MM.1S (cell line): ENCODE measurements around the gene FYN.

Source experiments
- DNase-seq: peaks from one replicate; pipeline ENCODE4 v3.0.0-alpha.2; 2015
- H2AFZ ChIP-seq: fragments of 300-600 bp; sonication (generic); 2 replicates; pipeline ENCODE4 v1.6.0; 2016; ENCODE audit warnings: antibody characterized with exemption, low read length
- H3F3A ChIP-seq: fragments of 300-600 bp; sonication (generic); 2 replicates; pipeline ENCODE4 v1.6.1; 2016; ENCODE audit warnings: mild to moderate bottlenecking, antibody characterized with exemption, low read length, moderate library complexity, mixed read lengths; ENCODE audit not compliant: insufficient read depth
- H3K27ac ChIP-seq: fragments of 300-600 bp; sonication (generic); 2 replicates; pipeline ENCODE4 v1.5.1; 2016; ENCODE audit warnings: mild to moderate bottlenecking, low read length
- H3K27me3 ChIP-seq: fragments of 300-600 bp; sonication (generic); replicated peaks from 2 replicates; pipeline ENCODE4 v1.6.0; 2016; ENCODE audit warnings: low read length; ENCODE audit not compliant: insufficient read depth
- H3K36me3 ChIP-seq: fragments of 300-600 bp; sonication (generic); replicated peaks from 2 replicates; pipeline ENCODE4 v1.6.1; 2016; ENCODE audit warnings: mild to moderate bottlenecking, low read length, mixed read lengths; ENCODE audit not compliant: insufficient read depth
- H3K4me1 ChIP-seq: fragments of 300-600 bp; sonication (generic); 2 replicates; pipeline ENCODE4 v1.6.1; 2016; ENCODE audit warnings: low read length, mixed read lengths
- H3K4me2 ChIP-seq: fragments of 300-600 bp; sonication (generic); 2 replicates; pipeline ENCODE4 v1.6.0; 2016; ENCODE audit warnings: low read depth, low read length
- H3K4me3 ChIP-seq: fragments of 300-600 bp; sonication (generic); 2 replicates; pipeline ENCODE4 v1.5.1; 2016; ENCODE audit warnings: low read length, mixed read lengths
- H3K79me2 ChIP-seq: fragments of 300-600 bp; sonication (generic); 2 replicates; pipeline ENCODE4 v1.6.1; 2016; ENCODE audit warnings: mixed run types, low read length, mixed read lengths
- H3K9ac ChIP-seq: fragments of 300-600 bp; sonication (generic); 2 replicates; pipeline ENCODE4 v1.6.1; 2016; ENCODE audit warnings: low read length, mixed read lengths
- H3K9me2 ChIP-seq: fragments of 300-600 bp; sonication (generic); replicated peaks from 2 replicates; pipeline ENCODE4 v1.6.1; 2016; ENCODE audit warnings: mild to moderate bottlenecking, low read length, mixed read lengths; ENCODE audit not compliant: insufficient read depth
- H3K9me3 ChIP-seq: fragments of 300-600 bp; sonication (generic); replicated peaks from 2 replicates; pipeline ENCODE4 v1.6.1; 2016; ENCODE audit warnings: mild to moderate bottlenecking, low read length, mixed read lengths; ENCODE audit not compliant: insufficient read depth
- H4K20me1 ChIP-seq: fragments of 300-600 bp; sonication (generic); 2 replicates; pipeline ENCODE4 v1.6.1; 2016; ENCODE audit warnings: mild to moderate bottlenecking, low read length, moderate library complexity, mixed read lengths; ENCODE audit not compliant: insufficient read depth
- CTCF ChIP-seq: fragments of 300-600 bp; sonication (generic); IDR thresholded peaks from 2 replicates; pipeline ENCODE4 v1.5.1; 2016; ENCODE audit warnings: antibody characterized with exemption, low read length, mixed read lengths
- EZH2 ChIP-seq: fragments of 300-600 bp; sonication (generic); optimal IDR thresholded peaks from 2 replicates; pipeline ENCODE3; 2017; ENCODE audit warnings: low read depth, mild to moderate bottlenecking, antibody characterized with exemption, low read length, mixed read lengths
- EZH2phosphoT487 ChIP-seq: fragments of 300-600 bp; sonication (generic); IDR thresholded peaks from 2 replicates; pipeline ENCODE4 v1.6.1; 2018; ENCODE audit warnings: antibody characterized with exemption, low read length

Gene FYN

GRCh38 chr6:111717621-111718020 lies 155.6 kb downstream of the FYN start:
- Histone ChIP-seq H3K9me2 (no peaks in the 10 kb centered on the region), H3K4me3 (no peak overlapping the region), H4K20me1 (no peaks in the 10 kb centered on the region), H3K79me2 (no peaks in the 10 kb centered on the region), H3K27me3 (no peaks in the 10 kb centered on the region), H3F3A (no peaks in the 10 kb centered on the region), H2AFZ (no peak overlapping the region), H3K27ac (no peak overlapping the region), H3K9ac (no peak overlapping the region), H3K4me2 (no peak overlapping the region), H3K9me3 (no peaks in the 10 kb centered on the region), H3K4me1 (no peaks in the 10 kb centered on the region), H3K36me3 (no peaks in the 10 kb centered on the region)
- no peak for TF ChIP-seq EZH2phosphoT487
- TF ChIP-seq EZH2, result no peak
- TF ChIP-seq CTCF, result no peak
- no peak for DNase-seq

- no peaks in the 10 kb centered on the region for H3K4me1 ChIP-seq
- no peak overlapping the region for H3K4me2 ChIP-seq
- H3K27ac ChIP-seq, result no peak overlapping the region
- no peak overlapping the region for H3K9ac ChIP-seq
- H3K79me2 ChIP-seq, result no peaks in the 10 kb centered on the region
- H3F3A ChIP-seq, result no peaks in the 10 kb centered on the region
- H3K36me3 ChIP-seq, result no peaks in the 10 kb centered on the region
- H3K4me3 ChIP-seq, result no peak overlapping the region
- H2AFZ ChIP-seq, result no peak overlapping the region
- no peaks in the 10 kb centered on the region for H3K9me3 ChIP-seq
- H3K27me3 ChIP-seq, result no peaks in the 10 kb centered on the region
- DNase-seq, result no peak
- TF ChIP-seq EZH2 (no peak), CTCF (no peak)
- no peaks in the 10 kb centered on the region for H4K20me1 ChIP-seq
- no peaks in the 10 kb centered on the region for H3K9me2 ChIP-seq
These were observed 156.9 kb downstream of the FYN start for GRCh38 chr6:111716325-111716724.

- no peaks in the 10 kb centered on the region for H3K9me2 ChIP-seq
- no peak overlapping the region for H2AFZ ChIP-seq
- no peaks in the 10 kb centered on the region for H4K20me1 ChIP-seq
- H3K27me3 ChIP-seq, result no peaks in the 10 kb centered on the region
- H3K27ac ChIP-seq, result no peak overlapping the region
- no peaks in the 10 kb centered on the region for H3F3A ChIP-seq
- H3K79me2 ChIP-seq, result no peaks in the 10 kb centered on the region
- no peak overlapping the region for H3K4me2 ChIP-seq
- H3K4me3 ChIP-seq, result no peak overlapping the region
- H3K9ac ChIP-seq, result no peak overlapping the region
- H3K4me1 ChIP-seq, result no peaks in the 10 kb centered on the region
- TF ChIP-seq EZH2 (no peak), EZH2phosphoT487 (no peak), CTCF (no peak)
- H3K9me3 ChIP-seq, result no peaks in the 10 kb centered on the region
- no peak for DNase-seq
- no peaks in the 10 kb centered on the region for H3K36me3 ChIP-seq
These were observed 157.9 kb downstream of the FYN start for GRCh38 chr6:111715321-111715720.
